K562 (cell line): ENCODE data around the gene ASMTL. TPM values are rescaled to one million over a fixed set of nuclear protein-coding genes. Genes with fewer than 3 reads are reported as not detected.

Experiments
- ATAC-seq: fragments of 200-7000 bp; cut with Tn5 transposase; 3 replicates; pipeline ENCODE4 v1.9.1; 2020; ENCODE audit warnings: moderate library complexity
- BruUV-seq: library from RNA; stranded (reverse); fragments of 400-500 nt; replicated peaks from 2 replicates; lab custom pipeline; 2021; lab: Mats Ljungman, UMichigan
- CTCF ChIA-PET: fragments of 300-600 bp; formaldehyde crosslinking; extraction: SDS; loops from one replicate; lab custom pipeline; 2021; ENCODE audit warnings: low intra/inter-chr PET ratio; lab: Yijun Ruan, JAX
- POLR2A ChIA-PET: fragments of 300-600, 350-650 bp; sonication (Branson Sonifier 250); formaldehyde crosslinking; extraction: SDS; loops from one replicate; lab custom pipeline; 2021; ENCODE audit warnings: antibody characterized with exemption, inconsistent platforms; lab: Yijun Ruan, JAX
- DNase-seq, 4 experiments: peaks; one replicate each; pipeline versions ENCODE4 v3.0.0 to v3.0.0-alpha.2; 2011 to 2018; ENCODE audit warnings: low spot score in 3 of 4, mixed read lengths in 3 of 4; ENCODE audit errors: extremely low read depth in 1 of 4
- FAIRE-seq: peaks from 2 replicates; lab custom pipeline; 2011; peaks lifted over from hg19 to GRCh38; lab: Jason Lieb, UNC
- H2AFZ ChIP-seq: 2 replicates; pipeline ENCODE4 v1.6.0; 2011; ENCODE audit warnings: low read depth, low read length, control low read depth, inconsistent platforms
- H3K27ac ChIP-seq: fragments of 200-600 bp; 3 replicates; pipeline ENCODE4 v1.8.0; 2011; ENCODE audit warnings: low read depth, mild to moderate bottlenecking, control low read depth, inconsistent platforms, low read length, moderate library complexity, mixed read lengths; ENCODE audit errors: extremely low read depth
- H3K27me3 ChIP-seq, 2 experiments: fragments of 300-600 bp in 1 of 2; 2 replicates in 1 of 2; 3 replicates in 1 of 2; pipeline versions ENCODE4 v1.6.0 to v1.8.0; 2011; ENCODE audit warnings: inconsistent platforms in 2 of 2, low read length in 2 of 2, mild to moderate bottlenecking in 1 of 2, mixed read lengths in 1 of 2, moderate library complexity in 1 of 2; ENCODE audit not compliant: control insufficient read depth in 2 of 2, insufficient read depth in 2 of 2
- H3K36me3 ChIP-seq: fragments of 300-600 bp; 3 replicates; pipeline ENCODE4 v1.8.0; 2011; ENCODE audit warnings: mild to moderate bottlenecking, low read length, inconsistent platforms; ENCODE audit not compliant: control insufficient read depth, insufficient read depth
- H3K4me1 ChIP-seq, 2 experiments: fragments of 200-600 bp in 1 of 2; replicated peaks in 1 of 2; 2 replicates in 1 of 2; 3 replicates in 1 of 2; pipeline versions ENCODE4 v1.5.1 to v1.8.0; 2011; ENCODE audit warnings: inconsistent platforms in 2 of 2, low read length in 2 of 2, mild to moderate bottlenecking in 1 of 2, mixed read lengths in 1 of 2, moderate library complexity in 1 of 2; ENCODE audit not compliant: control insufficient read depth in 2 of 2, insufficient read depth in 2 of 2
- H3K4me2 ChIP-seq: 2 replicates; pipeline ENCODE4 v1.6.1; 2011; ENCODE audit warnings: low read length, control low read depth, inconsistent platforms, mixed read lengths; ENCODE audit not compliant: insufficient read depth
- H3K4me3 ChIP-seq: fragments of 200-600 bp; sonication (generic), shearing (Covaris generic); 2 replicates; pipeline ENCODE4 v1.5.1; 2016; ENCODE audit warnings: control low read depth, inconsistent platforms
- H3K79me2 ChIP-seq: fragments of 200-600 bp; 3 replicates; pipeline ENCODE4 v1.8.0; 2011; ENCODE audit warnings: low read length, inconsistent platforms; ENCODE audit not compliant: control insufficient read depth, insufficient read depth
- H3K9ac ChIP-seq, 2 experiments: 2 replicates each; pipeline versions ENCODE4 v1.6.0 to v1.6.1; 2011; ENCODE audit warnings: low read depth in 2 of 2, low read length in 2 of 2, control low read depth in 1 of 2, inconsistent platforms in 1 of 2, mild to moderate bottlenecking in 1 of 2, mixed read lengths in 1 of 2; ENCODE audit not compliant: insufficient read depth in 1 of 2
- H3K9me1 ChIP-seq: one replicate; pipeline ENCODE4 v1.6.0; 2011; ENCODE audit warnings: inconsistent platforms, mild to moderate bottlenecking, low read length, moderate library complexity; ENCODE audit not compliant: control insufficient read depth, insufficient read depth
- H3K9me3 ChIP-seq: replicated peaks from 2 replicates; pipeline ENCODE4 v1.5.1; 2011; ENCODE audit warnings: low read depth, low read length, inconsistent platforms; ENCODE audit not compliant: control insufficient read depth, insufficient read depth
- H4K20me1 ChIP-seq: replicated peaks from 2 replicates; pipeline ENCODE4 v1.6.1; 2011; ENCODE audit warnings: low read length, inconsistent platforms, mixed read lengths; ENCODE audit not compliant: control insufficient read depth, insufficient read depth
- ATF7 ChIP-seq: fragments of 450-650 bp; IDR thresholded peaks from 2 replicates; pipeline ENCODE4 v1.7.1; 2014; ENCODE audit warnings: mild to moderate bottlenecking, moderate library complexity
- BRD4 ChIP-seq: fragments of 200-600 bp; sonication (generic); IDR thresholded peaks from 2 replicates; pipeline ENCODE4 v1.6.1; 2017; ENCODE audit warnings: inconsistent platforms
- BRF2 ChIP-seq: IDR thresholded peaks from 3 replicates; pipeline ENCODE4 v1.6.1; 2011; ENCODE audit warnings: borderline replicate concordance, mild to moderate bottlenecking; ENCODE audit not compliant: insufficient read length, insufficient read depth
- HDAC1 ChIP-seq, 2 experiments: fragments of 450-650 bp; IDR thresholded peaks; 2 replicates each; pipeline ENCODE4 v1.6.1; 2016 to 2017; ENCODE audit warnings: inconsistent platforms in 1 of 2, mild to moderate bottlenecking in 1 of 2, moderate library complexity in 1 of 2
- HDAC6 ChIP-seq: IDR thresholded peaks from 2 replicates; pipeline ENCODE4 v1.6.1; 2012; ENCODE audit warnings: low read depth, mild to moderate bottlenecking, control low read depth, inconsistent platforms, low read length, moderate library complexity
- HMBOX1 ChIP-seq: sonication (generic); IDR thresholded peaks from 2 replicates; pipeline ENCODE4 v1.6.1; 2016
- NR2C2 ChIP-seq, 2 experiments: fragments of 200-800 bp in 1 of 2; sonication (Bioruptor generic) in 1 of 2; sonication (generic) in 1 of 2; formaldehyde crosslinking in 1 of 2; IDR thresholded peaks; 2 replicates each; pipeline versions ENCODE4 v1.6.1 to v1.8.0; 2016 to 2022; ENCODE audit warnings: mild to moderate bottlenecking in 1 of 2, missing compliant biosample characterization in 1 of 2, missing genetic modification characterization in 1 of 2, missing genetic modification reagents in 1 of 2
- TBL1XR1 ChIP-seq, 2 experiments: IDR thresholded peaks; 2 replicates each; pipeline ENCODE4 v1.6.1; 2012; ENCODE audit warnings: improper control_type of control experiment in 2 of 2, low read length in 2 of 2, mild to moderate bottlenecking in 1 of 2
- ZNF407 ChIP-seq: fragments of 450-650 bp; IDR thresholded peaks from 2 replicates; pipeline ENCODE4 v1.6.1; 2016; ENCODE audit warnings: low read depth
- WGBS: fragments of 100-300 bp; shearing (Covaris generic); methylation state at CpG from one replicate; pipeline ENCODE4 v1.1.6; 2016; ENCODE audit warnings: low coverage, mixed read lengths; ENCODE audit not compliant: insufficient coverage; ENCODE audit errors: missing lambda C conversion rate; 5-methylcytosine and 5-hydroxymethylcytosine counted together
- in situ Hi-C: fragments of 300-500 bp; cut with MboI; formaldehyde crosslinking; loops from 4 replicates; pipeline ENCODE4 v1.15.0; 2018; ENCODE audit warnings: inconsistent platforms, mixed read lengths
- intact Hi-C: fragments of 100-400 bp; cut with micrococcal nuclease; formaldehyde crosslinking; loops from 2 replicates; pipeline ENCODE4 v1.14.2; 2022
- polyA plus RNA-seq, 8 experiments: library from polyadenylated mRNA; depleted of rRNA in 4 of 8; stranded (reverse) in 5 of 8; unstranded in 3 of 8; fragments of >200 nt; fragmentation: Nextera tagmentation in 2 of 8; fragmentation: Illumina TruSeq in 1 of 8; extraction: Ambion mirVana in 2 of 8; extraction: Trizol in 1 of 8; gene quantifications; 2 replicates each; pipeline versions ENCODE4 v1.2.1 to v1.2.3, GENCODE V29; 2011 to 2014; ENCODE audit warnings: inconsistent platforms in 1 of 8, missing spikeins in 1 of 8
- total RNA-seq, 7 experiments: library from RNA; depleted of rRNA in 6 of 7; stranded (reverse); fragments of >200 nt in 6 of 7; fragmentation: Illumina TruSeq in 2 of 7; extraction: Trizol in 2 of 7; gene quantifications; 2 replicates each; pipeline versions ENCODE4 v1.2.1 to v1.2.3, GENCODE V29; 2011 to 2021; ENCODE audit warnings: low replicate concordance in 1 of 7

ASMTL gene
- total and polyA plus RNA-seq, 9 of the 15 experiments (the other 6 are each of a cell fraction or from before 2014, with no cell fraction given): 0.56 to 20.6 (median 7.6) TPM

GRCh38 chrX:1466971-1467561 is 14.4 kb upstream of the ASMTL start:
- Histone ChIP-seq H3K9ac (no peak overlapping the region), H3K4me1 (no peaks in the 10 kb centered on the region; a peak in 3 of 5 replicates), H3K9me3 (no peaks in the 10 kb centered on the region), H4K20me1 (no peaks in the 10 kb centered on the region), H3K36me3 (no peaks in the 10 kb centered on the region), H3K9me1 (no peaks in the 10 kb centered on the region), H3K4me3 (no peak overlapping the region), H3K79me2 (no peaks in the 10 kb centered on the region), H2AFZ (no peak overlapping the region), H3K4me2 (no peak overlapping the region), H3K27ac (no peak overlapping the region), H3K27me3 (peaks cover 0 to 8% of the 10 kb centered on the region in 2 experiments; a peak in 2 of 5 replicates)
- ChIA-PET POLR2A (no interaction called here), CTCF (no interaction called here)
- no TSS peak for BruUV-seq
- no peak for DNase-seq
- in situ Hi-C loops (loop anchor here (10.0 to 25.0 kb wide), 2 partner anchors 108 to 1145 kb away; no protein-coding TSS in a partner anchor), intact Hi-C loops (no loop called here)
- 10% methylated on average over 19 of the region's 20 CpGs for WGBS
- FAIRE-seq: no peak
- ATAC-seq: no peak
- TF ChIP-seq NR2C2 (CRISPR knock-in tag; IDR thresholded peaks at IDR 0.05): no peak
- no peak for TF ChIP-seq NR2C2 (tag; IDR thresholded peaks at IDR 0.05)
- no peak for TF ChIP-seq TBL1XR1 (IDR thresholded peaks at IDR 0.05; ENCODE audit: low read length in 2 of 2)
- TF ChIP-seq ZNF407: no peak
- no peak for TF ChIP-seq ATF7
- TF ChIP-seq BRD4: no peak
- TF ChIP-seq HDAC6: no peak
- TF ChIP-seq HMBOX1: no peak
- TF ChIP-seq HDAC1 (IDR thresholded peaks at IDR 0.05): no peak
- TF ChIP-seq BRF2: no peak
